Mesenchymal stem cell (in vitro differentiated cells and primary cell): ENCODE measurements around the gene PIF1.

ENCODE experiments used
- DNase-seq: peaks from one replicate; pipeline ENCODE4 v3.0.0-alpha.2; 2013
- H2AFZ ChIP-seq: one replicate; pipeline ENCODE4 v1.6.1; 2013; ENCODE audit warnings: low read depth, mild to moderate bottlenecking, control low read depth, inconsistent platforms, low read length, moderate library complexity
- H2AK5ac ChIP-seq: 2 replicates; pipeline ENCODE4 v1.6.1; 2013; ENCODE audit warnings: low read length, moderate library complexity, mild to moderate bottlenecking, inconsistent platforms; ENCODE audit not compliant: severe bottlenecking
- H2BK120ac ChIP-seq: one replicate; pipeline ENCODE4 v1.6.1; 2013; ENCODE audit warnings: low read depth, mild to moderate bottlenecking, inconsistent platforms, low read length, moderate library complexity
- H2BK12ac ChIP-seq, 2 experiments: one replicate each; pipeline ENCODE4 v1.6.1; 2013; ENCODE audit warnings: inconsistent platforms in 2 of 2, low read length in 2 of 2, mild to moderate bottlenecking in 2 of 2, moderate library complexity in 2 of 2, control low read depth in 1 of 2
- H2BK15ac ChIP-seq: one replicate; pipeline ENCODE4 v1.6.1; 2013; ENCODE audit warnings: mild to moderate bottlenecking, low read depth, inconsistent platforms; ENCODE audit not compliant: poor library complexity, severe bottlenecking
- H2BK5ac ChIP-seq: 2 replicates; pipeline ENCODE4 v1.6.1; 2013; ENCODE audit warnings: low read depth, mild to moderate bottlenecking, low read length, control low read depth, inconsistent platforms; ENCODE audit not compliant: poor library complexity, severe bottlenecking
- H3K14ac ChIP-seq, 2 experiments: one replicate each; pipeline ENCODE4 v1.6.1; 2013; ENCODE audit warnings: inconsistent platforms in 2 of 2, low read length in 2 of 2, control low read depth in 1 of 2, mild to moderate bottlenecking in 1 of 2, moderate library complexity in 1 of 2
- H3K18ac ChIP-seq, 2 experiments: one replicate each; pipeline ENCODE4 v1.6.1; 2013; ENCODE audit warnings: inconsistent platforms in 2 of 2, low read length in 2 of 2, control low read depth in 1 of 2, low read depth in 1 of 2, mild to moderate bottlenecking in 1 of 2
- H3K23ac ChIP-seq, 2 experiments: one replicate each; pipeline ENCODE4 v1.6.1; 2013; ENCODE audit warnings: inconsistent platforms in 2 of 2, low read length in 2 of 2, mild to moderate bottlenecking in 2 of 2, moderate library complexity in 2 of 2, control low read depth in 1 of 2
- H3K27ac ChIP-seq: 2 replicates; pipeline ENCODE4 v1.5.1; 2013; ENCODE audit warnings: mild to moderate bottlenecking, moderate library complexity, low read length, control low read depth, inconsistent platforms; ENCODE audit not compliant: poor library complexity, severe bottlenecking
- H3K27me3 ChIP-seq, 2 experiments: 2 replicates each; pipeline versions ENCODE4 v1.6.1 to v1.7.0; 2013; ENCODE audit warnings: low read length in 2 of 2, mild to moderate bottlenecking in 2 of 2, moderate library complexity in 2 of 2, control low read depth in 1 of 2, inconsistent platforms in 1 of 2; ENCODE audit not compliant: control insufficient read depth in 1 of 2, insufficient read depth in 1 of 2
- H3K36me3 ChIP-seq, 2 experiments: 2 replicates each; pipeline versions ENCODE4 v1.6.1 to v1.7.0; 2013; ENCODE audit warnings: low read length in 2 of 2, control low read depth in 1 of 2, inconsistent platforms in 1 of 2, low read depth in 1 of 2, mild to moderate bottlenecking in 1 of 2; ENCODE audit not compliant: insufficient read depth in 2 of 2, control insufficient read depth in 1 of 2
- H3K4ac ChIP-seq, 2 experiments: one replicate each; pipeline ENCODE4 v1.6.1; 2013; ENCODE audit warnings: inconsistent platforms in 2 of 2, low read length in 2 of 2, mild to moderate bottlenecking in 2 of 2, moderate library complexity in 2 of 2, control low read depth in 1 of 2, low read depth in 1 of 2
- H3K4me1 ChIP-seq: 2 replicates; pipeline ENCODE4 v1.6.1; 2013; ENCODE audit warnings: low read depth, low read length, control low read depth; ENCODE audit not compliant: control insufficient read depth, insufficient read depth
- H3K4me2 ChIP-seq: 2 replicates; pipeline ENCODE4 v1.6.1; 2013; ENCODE audit warnings: low read length, mild to moderate bottlenecking, inconsistent platforms; ENCODE audit not compliant: poor library complexity, severe bottlenecking
- H3K4me3 ChIP-seq, 2 experiments: 2 replicates each; pipeline versions ENCODE4 v1.5.1 to v1.7.0; 2013; ENCODE audit warnings: low read length in 2 of 2, mild to moderate bottlenecking in 2 of 2, control low read depth in 1 of 2, low read depth in 1 of 2; ENCODE audit not compliant: insufficient read depth in 1 of 2
- H3K79me1 ChIP-seq: replicated peaks from 2 replicates; pipeline ENCODE4 v1.6.1; 2013; ENCODE audit warnings: mild to moderate bottlenecking, control low read depth, low read length, inconsistent platforms; ENCODE audit not compliant: poor library complexity, severe bottlenecking
- H3K9ac ChIP-seq: 2 replicates; pipeline ENCODE4 v1.7.0; 2013; ENCODE audit warnings: mild to moderate bottlenecking, low read length, moderate library complexity
- H3K9me3 ChIP-seq: 2 replicates; pipeline ENCODE4 v1.7.0; 2013; ENCODE audit warnings: mild to moderate bottlenecking, low read length; ENCODE audit not compliant: control insufficient read depth
- H4K8ac ChIP-seq: one replicate; pipeline ENCODE4 v1.6.1; 2013; ENCODE audit warnings: inconsistent platforms, mild to moderate bottlenecking, low read length, moderate library complexity
- H4K91ac ChIP-seq: one replicate; pipeline ENCODE4 v1.6.1; 2013; ENCODE audit warnings: mild to moderate bottlenecking, low read length, inconsistent platforms
- WGBS: methylation state at CpG from one replicate; pipeline ENCODE4 v1.1.7; 2013; ENCODE audit warnings: mixed read lengths; 5-methylcytosine and 5-hydroxymethylcytosine counted together

PIF1 gene

DNA sequence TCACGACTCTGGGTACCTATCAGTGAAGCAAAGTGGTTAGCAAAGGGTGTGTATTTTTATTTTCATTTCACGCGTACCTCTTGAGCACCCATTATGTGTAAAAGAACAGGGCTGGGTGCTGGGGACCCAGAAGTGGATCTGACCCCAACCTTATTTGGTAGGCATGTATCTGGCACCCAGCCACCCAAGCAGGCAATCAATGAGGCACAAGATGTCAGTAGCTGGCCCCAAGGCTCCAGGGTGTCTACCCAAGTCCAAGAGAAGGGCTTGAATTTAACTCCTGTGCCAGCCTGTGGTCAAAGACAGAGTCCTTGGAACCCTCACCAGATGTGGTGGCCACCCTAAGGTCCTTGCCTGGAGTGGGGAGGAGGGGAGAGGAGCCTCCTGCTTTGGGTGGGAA is 22.0 kb upstream of the PIF1 start:
- Histone ChIP-seq H3K4me3 (no peak overlapping the region), H4K8ac (no peak overlapping the region), H3K36me3 (peaks cover 7 to 41% of the 10 kb centered on the region in 2 experiments), H2BK15ac (no peak overlapping the region), H2BK12ac (no peak overlapping the region), H3K23ac (no peak overlapping the region), H3K27ac (no peak overlapping the region), H3K18ac (no peak overlapping the region), H3K4ac (no peak overlapping the region), H2AFZ (no peak overlapping the region), H3K79me1 (peaks cover 31% of the 10 kb centered on the region), H3K9ac (no peak overlapping the region), H2BK5ac (no peak overlapping the region), H2BK120ac (no peak overlapping the region), H3K27me3 (no peaks in the 10 kb centered on the region), H3K4me2 (no peak overlapping the region), H2AK5ac (no peak overlapping the region), H3K14ac (no peak overlapping the region), H4K91ac (no peak overlapping the region), H3K4me1 (peaks cover 41% of the 10 kb centered on the region), H3K9me3 (no peaks in the 10 kb centered on the region)
- DNase-seq, result no peak
- 100% methylated on average over 2 of the region's 3 CpGs for WGBS

DNA sequence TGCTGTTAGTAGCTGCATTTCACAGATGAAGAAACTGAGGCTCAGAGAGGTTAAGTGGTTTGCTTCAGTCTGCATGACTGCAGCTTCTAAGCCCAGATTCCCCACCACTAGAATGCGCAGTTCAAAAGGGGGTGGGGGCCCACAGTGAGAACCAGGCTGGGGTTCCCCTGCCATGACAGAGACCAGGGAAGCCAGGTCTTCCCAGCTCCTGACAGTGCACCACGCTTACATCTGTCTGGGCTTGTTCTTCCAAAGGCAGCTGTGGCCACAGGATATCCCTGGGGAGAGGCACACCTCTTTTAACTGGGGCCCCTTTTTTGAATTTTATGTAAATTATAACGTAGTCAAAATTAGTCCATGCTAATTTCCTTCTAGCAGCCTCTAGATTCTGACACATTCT is 21.6 kb upstream of the PIF1 start:
- no peak overlapping the region for H2AK5ac ChIP-seq
- H3K27me3 ChIP-seq, result no peaks in the 10 kb centered on the region
- no peak overlapping the region for H2AFZ ChIP-seq
- H4K91ac ChIP-seq, result no peak overlapping the region
- H3K14ac ChIP-seq, result no peak overlapping the region
- H3K4ac ChIP-seq, result no peak overlapping the region
- H3K4me1 ChIP-seq, result peaks cover 44% of the 10 kb centered on the region
- H3K36me3 ChIP-seq, result peaks cover 7 to 41% of the 10 kb centered on the region in 2 experiments
- no peak overlapping the region for H2BK12ac ChIP-seq
- no peaks in the 10 kb centered on the region for H3K9me3 ChIP-seq
- no peak overlapping the region for H2BK15ac ChIP-seq
- no peak overlapping the region for H3K4me3 ChIP-seq
- H2BK120ac ChIP-seq, result no peak overlapping the region
- H3K18ac ChIP-seq, result no peak overlapping the region
- peaks cover 27% of the 10 kb centered on the region for H3K79me1 ChIP-seq
- WGBS, result 100% methylated on average over 2 of the region's 3 CpGs
- H3K23ac ChIP-seq, result no peak overlapping the region
- no peak overlapping the region for H3K9ac ChIP-seq
- H3K4me2 ChIP-seq, result no peak overlapping the region
- no peak for DNase-seq
- no peak overlapping the region for H4K8ac ChIP-seq
- H3K27ac ChIP-seq, result no peak overlapping the region
- no peak overlapping the region for H2BK5ac ChIP-seq

GRCh38 chr15:64845831-64846595 is 20.6 kb upstream of the PIF1 start:
- no peak overlapping the region for H3K27ac ChIP-seq
- H3K27me3 ChIP-seq, result no peaks in the 10 kb centered on the region
- peak overlapping the region in 1 of 2 experiments; percentile 5 for H3K4ac ChIP-seq
- peaks cover 37% of the 10 kb centered on the region for H3K4me1 ChIP-seq
- H2BK120ac ChIP-seq, result no peak overlapping the region
- DNase-seq, result no peak
- H4K91ac ChIP-seq, result no peak overlapping the region
- peak overlapping the region in 1 of 2 experiments; percentile 41 for H3K23ac ChIP-seq
- peak overlapping the region; percentile 31 for H2AK5ac ChIP-seq
- peak overlapping the region; percentile 26 for H2BK15ac ChIP-seq
- peak overlapping the region; percentile 64 to 67 for H2BK12ac ChIP-seq
- no peaks in the 10 kb centered on the region for H3K9me3 ChIP-seq
- H2AFZ ChIP-seq, result no peak overlapping the region
- H4K8ac ChIP-seq, result no peak overlapping the region
- H3K18ac ChIP-seq, result peak overlapping the region in 1 of 2 experiments; percentile 37
- H3K9ac ChIP-seq, result peak overlapping the region; percentile 95
- peak overlapping the region in 1 of 2 experiments; percentile 44 for H3K14ac ChIP-seq
- H3K36me3 ChIP-seq, result peaks cover 7 to 39% of the 10 kb centered on the region in 2 experiments
- peaks cover 27% of the 10 kb centered on the region for H3K79me1 ChIP-seq
- H3K4me2 ChIP-seq, result no peak overlapping the region
- no peak overlapping the region for H2BK5ac ChIP-seq
- H3K4me3 ChIP-seq, result peak overlapping the region in 1 of 2 experiments; percentile 99
- 93% methylated on average over 12 of the region's 13 CpGs for WGBS

GRCh38 chr15:64845183-64845611 is 19.8 kb upstream of the PIF1 start:
- Histone ChIP-seq H3K9me3 (no peaks in the 10 kb centered on the region), H3K27me3 (no peaks in the 10 kb centered on the region), H3K9ac (peak overlapping the region; percentile 95), H3K4me3 (peak overlapping the region in 1 of 2 experiments; percentile 99), H3K23ac (no peak overlapping the region), H2BK5ac (no peak overlapping the region), H3K4ac (no peak overlapping the region), H4K8ac (no peak overlapping the region), H3K27ac (peak overlapping the region; percentile 15), H2BK12ac (no peak overlapping the region), H4K91ac (no peak overlapping the region), H2AFZ (no peak overlapping the region), H3K4me1 (peaks cover 40% of the 10 kb centered on the region), H3K14ac (no peak overlapping the region), H3K36me3 (peaks cover 4 to 31% of the 10 kb centered on the region in 2 experiments), H2BK120ac (no peak overlapping the region), H2BK15ac (no peak overlapping the region), H2AK5ac (no peak overlapping the region), H3K4me2 (peak overlapping the region; percentile 18), H3K18ac (peak overlapping the region in 1 of 2 experiments; percentile 30), H3K79me1 (peaks cover 27% of the 10 kb centered on the region)
- WGBS, result 42% methylated on average over 2 of the region's 2 CpGs
- no peak for DNase-seq
